H9 (cell line): Measurements from ENCODE around the gene PPP2R1A. TPM values are rescaled to one million over a fixed set of nuclear protein-coding genes. Genes with fewer than 3 reads are reported as not detected.

Experiments
- DNase-seq: peaks from one replicate; pipeline ENCODE4 v3.0.0-alpha.2; 2017
- H2AFZ ChIP-seq: one replicate; pipeline ENCODE4 v1.6.1; 2013; ENCODE audit warnings: mild to moderate bottlenecking, low read length, control low read depth, moderate library complexity
- H2AK5ac ChIP-seq: 2 replicates; pipeline ENCODE4 v1.6.1; 2013; ENCODE audit warnings: low read length, control low read depth, mixed read lengths; ENCODE audit not compliant: insufficient read length
- H2BK120ac ChIP-seq: one replicate; pipeline ENCODE4 v1.6.1; 2013; ENCODE audit warnings: low read depth, mild to moderate bottlenecking, low read length, control low read depth, inconsistent platforms; ENCODE audit not compliant: poor library complexity, severe bottlenecking
- H2BK12ac ChIP-seq: 2 replicates; pipeline ENCODE4 v1.6.1; 2013; ENCODE audit warnings: low read length, control low read depth, mixed read lengths, low read depth; ENCODE audit not compliant: insufficient read length
- H2BK15ac ChIP-seq: 2 replicates; pipeline ENCODE4 v1.6.1; 2013; ENCODE audit warnings: low read depth, low read length, control low read depth
- H2BK20ac ChIP-seq: one replicate; pipeline ENCODE4 v1.6.1; 2013; ENCODE audit warnings: low read depth, mild to moderate bottlenecking, low read length, control low read depth, inconsistent platforms; ENCODE audit not compliant: poor library complexity, severe bottlenecking
- H2BK5ac ChIP-seq: 2 replicates; pipeline ENCODE4 v1.6.1; 2013; ENCODE audit warnings: low read length, control low read depth, mixed read lengths; ENCODE audit not compliant: insufficient read length
- H3K14ac ChIP-seq: 2 replicates; pipeline ENCODE4 v1.6.1; 2013; ENCODE audit warnings: low read length, control low read depth; ENCODE audit not compliant: insufficient read depth
- H3K18ac ChIP-seq: 2 replicates; pipeline ENCODE4 v1.6.1; 2013; ENCODE audit warnings: low read depth, mild to moderate bottlenecking, mixed read lengths, low read length, control low read depth; ENCODE audit not compliant: insufficient read length
- H3K23ac ChIP-seq: 2 replicates; pipeline ENCODE4 v1.6.1; 2013; ENCODE audit warnings: low read length, control low read depth, mixed read lengths, low read depth; ENCODE audit not compliant: insufficient read length
- H3K23me2 ChIP-seq: 2 replicates; pipeline ENCODE4 v1.6.1; 2013; ENCODE audit warnings: low read depth, mild to moderate bottlenecking, mixed read lengths, low read length, control low read depth; ENCODE audit not compliant: insufficient read length, poor library complexity, severe bottlenecking
- H3K27ac ChIP-seq: 2 replicates; pipeline ENCODE4 v1.5.1; 2013; ENCODE audit warnings: low read length, control low read depth, mixed read lengths, low read depth; ENCODE audit not compliant: insufficient read length
- H3K27me3 ChIP-seq: 2 replicates; pipeline ENCODE4 v1.6.1; 2013; ENCODE audit warnings: low read length, control low read depth, inconsistent platforms; ENCODE audit not compliant: insufficient read depth
- H3K4ac ChIP-seq: 2 replicates; pipeline ENCODE4 v1.6.1; 2013; ENCODE audit warnings: low read depth, mild to moderate bottlenecking, control low read depth, inconsistent platforms, low read length, moderate library complexity
- H3K4me1 ChIP-seq: 2 replicates; pipeline ENCODE4 v1.6.1; 2013; ENCODE audit warnings: low read length, control low read depth, inconsistent platforms; ENCODE audit not compliant: insufficient read depth
- H3K4me2 ChIP-seq: 2 replicates; pipeline ENCODE4 v1.6.1; 2013; ENCODE audit warnings: low read length, control low read depth, mixed read lengths; ENCODE audit not compliant: insufficient read length, insufficient read depth
- H3K56ac ChIP-seq: 2 replicates; pipeline ENCODE4 v1.6.1; 2013; ENCODE audit warnings: low read depth, mild to moderate bottlenecking, mixed read lengths, low read length, control low read depth; ENCODE audit not compliant: insufficient read length
- H3K79me1 ChIP-seq: 2 replicates; pipeline ENCODE4 v1.6.1; 2013; ENCODE audit warnings: low read depth, mild to moderate bottlenecking, moderate library complexity, low read length, control low read depth, inconsistent platforms; ENCODE audit not compliant: insufficient read depth, poor library complexity, severe bottlenecking
- H3K79me2 ChIP-seq: 2 replicates; pipeline ENCODE4 v1.6.1; 2013; ENCODE audit warnings: low read length, control low read depth, inconsistent platforms; ENCODE audit not compliant: insufficient read depth
- H3K9ac ChIP-seq: 2 replicates; pipeline ENCODE4 v1.6.1; 2013; ENCODE audit warnings: low read length, control low read depth, mixed read lengths; ENCODE audit not compliant: insufficient read length; ENCODE audit errors: extremely low read depth
- H3K9me3 ChIP-seq: one replicate; pipeline ENCODE4 v1.6.1; 2013; ENCODE audit warnings: low read depth, low read length, inconsistent platforms; ENCODE audit not compliant: control insufficient read depth
- H3T11ph ChIP-seq: one replicate; pipeline ENCODE4 v1.6.1; 2013; ENCODE audit warnings: mild to moderate bottlenecking, low read length, control low read depth, inconsistent platforms
- H4K20me1 ChIP-seq: one replicate; pipeline ENCODE4 v1.6.1; 2013; ENCODE audit not compliant: control insufficient read depth, insufficient read length, insufficient read depth
- H4K5ac ChIP-seq: 2 replicates; pipeline ENCODE4 v1.6.1; 2013; ENCODE audit warnings: low read depth, mild to moderate bottlenecking, mixed read lengths, low read length, control low read depth; ENCODE audit not compliant: insufficient read length
- H4K8ac ChIP-seq: replicated peaks from 2 replicates; pipeline ENCODE4 v1.6.1; 2013; ENCODE audit warnings: low read length, control low read depth, mixed read lengths, low read depth; ENCODE audit not compliant: insufficient read length
- H4K91ac ChIP-seq: 2 replicates; pipeline ENCODE4 v1.6.1; 2013; ENCODE audit warnings: low read depth, mild to moderate bottlenecking, moderate library complexity, mixed read lengths, low read length, control low read depth; ENCODE audit not compliant: insufficient read length
- H3K27ac Mint-ChIP-seq, 3 experiments: 2 replicates in 2 of 3; 3 replicates in 1 of 3; pipeline ENCODE4 v1.8.0; 2020 to 2021; ENCODE audit warnings: mixed read lengths in 3 of 3, mild to moderate bottlenecking in 1 of 3, moderate library complexity in 1 of 3
- H3K27me3 Mint-ChIP-seq: 2 replicates; pipeline ENCODE4 v1.8.0; 2021; ENCODE audit warnings: low read depth, mild to moderate bottlenecking, moderate library complexity, mixed read lengths
- H3K36me3 Mint-ChIP-seq, 3 experiments: 2 replicates in 2 of 3; 3 replicates in 1 of 3; pipeline ENCODE4 v1.8.0; 2020 to 2021; ENCODE audit warnings: low read depth in 3 of 3, mixed read lengths in 3 of 3; ENCODE audit not compliant: insufficient read depth in 1 of 3
- H3K4me1 Mint-ChIP-seq, 2 experiments: 2 replicates each; pipeline ENCODE4 v1.8.0; 2020; ENCODE audit warnings: mixed read lengths in 2 of 2
- H3K4me3 Mint-ChIP-seq, 2 experiments: 2 replicates in 1 of 2; 3 replicates in 1 of 2; pipeline ENCODE4 v1.8.0; 2020 to 2021; ENCODE audit warnings: mild to moderate bottlenecking in 2 of 2, mixed read lengths in 2 of 2, moderate library complexity in 1 of 2
- H3K9me3 Mint-ChIP-seq, 2 experiments: 2 replicates in 1 of 2; 3 replicates in 1 of 2; pipeline ENCODE4 v1.8.0; 2020; ENCODE audit warnings: mild to moderate bottlenecking in 2 of 2, mixed read lengths in 2 of 2, moderate library complexity in 1 of 2
- CTCF ChIP-seq: fragments of 200-600 bp; sonication (generic); conservative IDR thresholded peaks from 3 replicates; pipeline ENCODE4 v1.8.0; 2021; ENCODE audit warnings: antibody characterized with exemption, mild to moderate bottlenecking
- WGBS: extraction: QIAGEN DNeasy Blood & Tissue Kit; methylation state at CpG from one replicate; pipeline ENCODE4 v1.1.7; 2013; ENCODE audit warnings: missing lambda C conversion rate, low lambda C conversion rate, mixed read lengths; ENCODE audit not compliant: insufficient read length; ENCODE audit errors: extremely low coverage; 5-methylcytosine and 5-hydroxymethylcytosine counted together
- microRNA-seq: library from miRNA; unstranded; fragments of <30 nt; microRNA quantifications from one replicate; pipeline ENCODE4, GENCODE V29; 2020; ENCODE audit warnings: borderline microRNAs expressed
- total RNA-seq: library from RNA; stranded (reverse); gene quantifications from 2 replicates; pipeline ENCODE4 v1.2.1, GENCODE V29; 2021

PPP2R1A gene
- total RNA-seq, 1 experiment from 2014 or later: 432 TPM

DNA sequence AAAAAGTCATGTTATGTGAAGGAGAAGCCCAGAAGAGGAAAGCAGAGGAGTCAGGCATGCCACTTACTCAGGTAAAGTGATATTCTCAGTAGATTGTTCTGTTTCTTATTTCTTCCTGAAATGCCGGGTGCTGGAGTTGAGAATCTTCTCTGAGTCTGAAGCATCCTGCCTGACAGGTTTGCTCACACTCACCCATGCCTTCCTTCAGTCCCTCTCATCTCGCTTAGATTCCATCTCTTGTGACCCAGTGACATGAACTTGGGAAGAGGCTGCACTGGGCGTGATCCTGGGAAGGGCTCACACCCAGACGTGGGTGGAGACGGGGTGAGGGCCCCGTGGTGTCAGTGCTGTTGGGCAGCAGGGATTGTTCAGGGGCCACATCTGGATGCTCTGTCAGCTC is 87.6 kb downstream of the PPP2R1A start:
- H3K4me2 ChIP-seq: no peak overlapping the region
- Mint-ChIP-seq H3K27me3 (no peaks in the 10 kb centered on the region), H3K9me3 (peaks cover 7 to 22% of the 10 kb centered on the region in 2 experiments), H3K36me3 (peaks cover 42 to 53% (median 44%) of the 10 kb centered on the region in 3 experiments), H3K4me3 (peak overlapping the region in 1 of 2 experiments; percentile 46; a peak in 3 of 5 replicates), H3K27ac (peak overlapping the region in 2 of 3 experiments; percentile 51 to 55; a peak in 3 of 7 replicates), H3K4me1 (peaks cover 20 to 33% of the 10 kb centered on the region in 2 experiments)
- no peak overlapping the region for H2BK20ac ChIP-seq
- H2AK5ac ChIP-seq: no peak overlapping the region
- no peak overlapping the region for H3K14ac ChIP-seq
- no peak overlapping the region for H3K23ac ChIP-seq
- H3K79me2 ChIP-seq: peaks cover 47% of the 10 kb centered on the region; the same call in 1 of the 2 replicates
- H4K91ac ChIP-seq: no peak overlapping the region
- no peaks in the 10 kb centered on the region for H3K4me1 ChIP-seq
- H2BK120ac ChIP-seq: no peak overlapping the region
- no peaks in the 10 kb centered on the region for H3K23me2 ChIP-seq
- no peak overlapping the region for H2AFZ ChIP-seq
- H3K4ac ChIP-seq: no peak overlapping the region
- WGBS: no CpG with 5 or more reads among the region's 6 CpGs
- H4K8ac ChIP-seq: no peak overlapping the region
- DNase-seq: no peak
- no peak overlapping the region for H3K56ac ChIP-seq
- H3K27me3 ChIP-seq: no peaks in the 10 kb centered on the region
- peaks cover 14% of the 10 kb centered on the region for H3K79me1 ChIP-seq
- H3K18ac ChIP-seq: no peak overlapping the region
- no peak for TF ChIP-seq CTCF
- H3K9ac ChIP-seq: no peak overlapping the region
- no peak overlapping the region for H3T11ph ChIP-seq
- H2BK15ac ChIP-seq: no peak overlapping the region
- H4K20me1 ChIP-seq: no peaks in the 10 kb centered on the region
- H3K27ac ChIP-seq: no peak overlapping the region
- H2BK5ac ChIP-seq: no peak overlapping the region
- H4K5ac ChIP-seq: no peak overlapping the region
- H2BK12ac ChIP-seq: no peak overlapping the region
- H3K9me3 ChIP-seq: no peaks in the 10 kb centered on the region

Small RNA genes within 50 kb of the gene (microRNA-seq; reads per million reads assigned to microRNA genes)
- gene MIR6801: not detected

Other genes starting within 250 kb of the PPP2R1A start
- gene ZNF350, start 203.2 kb upstream of the PPP2R1A start, total RNA-seq: 9.7 and 12.9 TPM in 2 replicates
- gene ZNF615, start 181.8 kb upstream of the PPP2R1A start, total RNA-seq: 11.3 and 12.0 TPM in 2 replicates
- 23.1 and 25.0 TPM in 2 replicates for gene ZNF614, start 161.7 kb upstream of the PPP2R1A start, total RNA-seq
- gene ZNF432, start 141.2 kb upstream of the PPP2R1A start, total RNA-seq: 13.2 and 13.6 TPM in 2 replicates
- 21.5 and 23.3 TPM in 2 replicates for gene ZNF841, start 94.3 kb upstream of the PPP2R1A start, total RNA-seq
- 31.3 and 32.0 TPM in 2 replicates for gene ZNF616, start 50.1 kb upstream of the PPP2R1A start, total RNA-seq
- gene ZNF836, start 18.4 kb upstream of the PPP2R1A start, total RNA-seq: 17.4 and 18.3 TPM in 2 replicates
- 31.4 and 33.6 TPM in 2 replicates for gene ZNF766, start 79.5 kb downstream of the PPP2R1A start, total RNA-seq
- 39.2 and 42.5 TPM in 2 replicates for gene ZNF480, start 107.1 kb downstream of the PPP2R1A start, total RNA-seq
- gene ZNF610, start 146.2 kb downstream of the PPP2R1A start, total RNA-seq: 5.9 and 6.4 TPM in 2 replicates
- gene ZNF880, start 179.9 kb downstream of the PPP2R1A start, total RNA-seq: 1.9 and 2.3 TPM in 2 replicates
- gene ZNF528, start 207.8 kb downstream of the PPP2R1A start, total RNA-seq: 0.81 TPM in 2 replicates
- gene ZNF534, start 239.1 kb downstream of the PPP2R1A start, total RNA-seq: not detected in 2 replicates